Measurements from ENCODE around the gene LRRC25. TPM values are rescaled to one million over a fixed set of nuclear protein-coding genes. Genes with fewer than 3 reads are reported as not detected.
A peak's percentile ranks its signal among the peaks of the same experiment; 100 is the strongest.

LRRC25 gene
- total and polyA plus RNA-seq, 2 experiments from 2014 or later, result not detected

- H3K27ac ChIP-seq, result peak overlapping the region; percentile 100
- peak overlapping the region; percentile 94 for H3K9ac ChIP-seq
- peak; percentile 59 for DNase-seq
- peak overlapping the region; percentile 80 for H3K4me2 ChIP-seq (ENCODE audit: unreplicated experiment)
- no peaks in the 10 kb centered on the region for H4K20me1 ChIP-seq (ENCODE audit: insufficient read depth)
- no peaks in the 10 kb centered on the region for H3K36me3 ChIP-seq (ENCODE audit: low read depth)
- TF ChIP-seq EZH2 (IDR thresholded peaks at IDR 0.05; ENCODE audit: insufficient read depth, poor library complexity, severe bottlenecking) (no peak), EZH2phosphoT487 (IDR thresholded peaks at IDR 0.05; ENCODE audit: insufficient read depth, low read depth) (no peak)
- H2AFZ ChIP-seq, result no peak overlapping the region
- WGBS, 2 experiments (ENCODE audit: low coverage in 1 of 2, low lambda C conversion rate in 2 of 2, missing lambda C conversion rate in 2 of 2), result 1 to 3% methylated on average over 45 to 77 of the region's 97 CpGs
- H3K9me3 ChIP-seq (ENCODE audit: low read depth), result no peaks in the 10 kb centered on the region
- in situ Hi-C loops (cut with MboI), result no loop called here
- H3K4me3 ChIP-seq, result peak overlapping the region; percentile 73
- H3K4me1 ChIP-seq (ENCODE audit: insufficient read depth), result peaks cover 46% of the 10 kb centered on the region
- H3K27me3 ChIP-seq (replicated peaks; ENCODE audit: insufficient read depth), result no peaks in the 10 kb centered on the region
- peaks cover 29% of the 10 kb centered on the region for H3F3A ChIP-seq (ENCODE audit: insufficient read depth)
- no peaks in the 10 kb centered on the region for H3K9me2 ChIP-seq (ENCODE audit: insufficient read depth)
- peaks cover 55% of the 10 kb centered on the region for H3K79me2 ChIP-seq (ENCODE audit: insufficient read depth)
Measured at GRCh38 chr19:18419699-18420460, 22.5 kb upstream of the LRRC25 start.

- WGBS, 2 experiments (ENCODE audit: low coverage in 1 of 2, low lambda C conversion rate in 2 of 2, missing lambda C conversion rate in 2 of 2), result 1 to 6% methylated on average over 35 to 61 of the region's 80 CpGs
- TF ChIP-seq EZH2phosphoT487 (IDR thresholded peaks at IDR 0.05; ENCODE audit: insufficient read depth, low read depth) (no peak), EZH2 (IDR thresholded peaks at IDR 0.05; ENCODE audit: insufficient read depth, poor library complexity, severe bottlenecking) (no peak)
- Histone ChIP-seq H3K79me2 (ENCODE audit: insufficient read depth) (peaks cover 49% of the 10 kb centered on the region), H4K20me1 (ENCODE audit: insufficient read depth) (no peaks in the 10 kb centered on the region), H3K4me1 (ENCODE audit: insufficient read depth) (peaks cover 52% of the 10 kb centered on the region), H3K9me3 (ENCODE audit: low read depth) (no peaks in the 10 kb centered on the region), H3F3A (ENCODE audit: insufficient read depth) (peaks cover 29% of the 10 kb centered on the region), H3K9ac (peak within 1 kb of the TSS; percentile 94), H3K27ac (peak within 1 kb of the TSS; percentile 100), H3K4me3 (peak within 1 kb of the TSS; percentile 73), H3K27me3 (replicated peaks; ENCODE audit: insufficient read depth) (no peaks in the 10 kb centered on the region), H3K9me2 (ENCODE audit: insufficient read depth) (no peaks in the 10 kb centered on the region), H2AFZ (peak within 1 kb of the TSS; percentile 75), H3K36me3 (ENCODE audit: low read depth) (no peaks in the 10 kb centered on the region), H3K4me2 (ENCODE audit: unreplicated experiment) (peak within 1 kb of the TSS; percentile 80)
- DNase-seq, result peak; percentile 93
- in situ Hi-C loops (cut with MboI), result no loop called here
Measured at GRCh38 chr19:18419195-18419698, 21.8 kb upstream of the LRRC25 start, which contains the start of gene SSBP4. SSBP4 (plus strand) TSS chr19:18419398; CDS start chr19:18419649, 251 bp downstream.

- no peak for TF ChIP-seq EZH2 (IDR thresholded peaks at IDR 0.05; ENCODE audit: insufficient read depth, poor library complexity, severe bottlenecking)
- no peak for TF ChIP-seq EZH2phosphoT487 (IDR thresholded peaks at IDR 0.05; ENCODE audit: insufficient read depth, low read depth)
- Histone ChIP-seq H3K9me3 (ENCODE audit: low read depth) (no peaks in the 10 kb centered on the region), H4K20me1 (ENCODE audit: insufficient read depth) (no peaks in the 10 kb centered on the region), H2AFZ (peak overlapping the region; percentile 75), H3K9ac (peak overlapping the region; percentile 94), H3K4me1 (ENCODE audit: insufficient read depth) (peaks cover 52% of the 10 kb centered on the region), H3K36me3 (ENCODE audit: low read depth) (no peaks in the 10 kb centered on the region), H3K9me2 (ENCODE audit: insufficient read depth) (no peaks in the 10 kb centered on the region), H3K4me3 (peak overlapping the region; percentile 73), H3K4me2 (ENCODE audit: unreplicated experiment) (peak overlapping the region; percentile 80), H3K27ac (peak overlapping the region; percentile 100), H3K79me2 (ENCODE audit: insufficient read depth) (peaks cover 43% of the 10 kb centered on the region), H3F3A (ENCODE audit: insufficient read depth) (peaks cover 27% of the 10 kb centered on the region), H3K27me3 (replicated peaks; ENCODE audit: insufficient read depth) (no peaks in the 10 kb centered on the region)
- peak; percentile 79 for DNase-seq
- 15 to 17% methylated on average over 33 to 35 of the region's 39 CpGs for WGBS, 2 experiments (ENCODE audit: low coverage in 1 of 2, low lambda C conversion rate in 2 of 2, missing lambda C conversion rate in 2 of 2)
- in situ Hi-C loops (cut with MboI), result no loop called here
Measured at GRCh38 chr19:18418483-18419194, 21.2 kb upstream of the LRRC25 start.

- Histone ChIP-seq H3K4me2 (ENCODE audit: unreplicated experiment) (peak overlapping the region; percentile 80), H3K9ac (peak overlapping the region; percentile 94)
Measured at GRCh38 chr19:18418029-18418482, 20.6 kb upstream of the LRRC25 start.

More at GRCh38 chr19:18418029-18418482, 20.6 kb upstream of the LRRC25 start:
- Histone ChIP-seq H3K27ac (peak overlapping the region; percentile 100), H3K4me1 (ENCODE audit: insufficient read depth) (peaks cover 52% of the 10 kb centered on the region), H3K36me3 (ENCODE audit: low read depth) (no peaks in the 10 kb centered on the region), H3K27me3 (replicated peaks; ENCODE audit: insufficient read depth) (no peaks in the 10 kb centered on the region), H3K4me3 (peak overlapping the region; percentile 52), H3F3A (ENCODE audit: insufficient read depth) (peaks cover 27% of the 10 kb centered on the region), H3K79me2 (ENCODE audit: insufficient read depth) (peaks cover 37% of the 10 kb centered on the region), H2AFZ (peak overlapping the region; percentile 75), H4K20me1 (ENCODE audit: insufficient read depth) (no peaks in the 10 kb centered on the region), H3K9me3 (ENCODE audit: low read depth) (no peaks in the 10 kb centered on the region), H3K9me2 (ENCODE audit: insufficient read depth) (no peaks in the 10 kb centered on the region)
- in situ Hi-C loops (cut with MboI), result no loop called here
- TF ChIP-seq EZH2phosphoT487 (IDR thresholded peaks at IDR 0.05; ENCODE audit: insufficient read depth, low read depth) (no peak), EZH2 (IDR thresholded peaks at IDR 0.05; ENCODE audit: insufficient read depth, poor library complexity, severe bottlenecking) (no peak)
- DNase-seq, result peak; percentile 78
- WGBS, 2 experiments (ENCODE audit: low coverage in 1 of 2, low lambda C conversion rate in 2 of 2, missing lambda C conversion rate in 2 of 2), result 9 to 13% methylated on average over 24 to 30 of the region's 30 CpGs

Data from GM23248 (cell line).